ENCODE measurements around the gene DYNLT1. TPM values are rescaled to one million over a fixed set of nuclear protein-coding genes. Genes with fewer than 3 reads are reported as not detected.

The DYNLT1 gene
- total RNA-seq, 1 donor from 2014 or later, result 95.1 TPM

DNA sequence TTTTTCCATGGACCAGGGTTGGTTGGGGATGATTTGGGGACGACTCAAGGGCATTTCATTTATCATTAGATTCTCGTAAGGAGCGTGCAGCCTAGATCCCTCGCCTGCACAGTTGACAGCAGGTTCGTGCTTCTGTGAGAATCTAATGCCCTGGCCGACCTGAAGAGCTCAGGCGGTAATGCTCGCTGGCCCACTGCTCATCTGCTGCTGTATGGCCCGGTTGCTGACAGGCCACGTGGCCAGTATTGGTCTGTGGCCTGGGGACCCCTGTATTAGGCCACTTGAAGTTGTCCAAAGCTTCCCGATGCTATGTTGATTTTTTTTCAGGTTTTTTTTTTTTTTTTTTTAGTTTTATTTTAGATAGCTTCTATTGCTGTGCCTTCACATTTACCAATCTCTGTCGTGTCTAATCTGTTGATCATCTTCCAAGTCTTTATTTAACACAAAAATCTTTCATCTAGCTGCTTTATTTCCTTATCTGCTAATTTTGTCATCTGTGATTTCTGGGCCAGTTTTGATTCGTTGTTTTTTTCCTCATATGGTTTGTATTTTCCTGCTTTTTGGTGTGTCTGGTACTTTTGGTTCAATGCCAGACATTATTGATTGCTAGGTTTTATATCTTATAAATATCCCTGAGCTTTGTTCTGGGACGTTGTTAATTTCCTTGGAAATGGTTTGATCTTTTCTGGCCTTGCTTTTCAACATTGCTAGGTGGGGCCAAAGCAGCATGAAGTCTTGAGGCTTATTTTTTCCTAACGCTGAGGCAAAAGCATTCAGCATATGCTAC is 41.1 kb downstream of the DYNLT1 start:
- no peak for DNase-seq (ENCODE audit: low spot score)

GRCh38 chr6:158599635-158600034 is 44.9 kb downstream of the DYNLT1 start:
- no peak for DNase-seq (ENCODE audit: low spot score)

DNA sequence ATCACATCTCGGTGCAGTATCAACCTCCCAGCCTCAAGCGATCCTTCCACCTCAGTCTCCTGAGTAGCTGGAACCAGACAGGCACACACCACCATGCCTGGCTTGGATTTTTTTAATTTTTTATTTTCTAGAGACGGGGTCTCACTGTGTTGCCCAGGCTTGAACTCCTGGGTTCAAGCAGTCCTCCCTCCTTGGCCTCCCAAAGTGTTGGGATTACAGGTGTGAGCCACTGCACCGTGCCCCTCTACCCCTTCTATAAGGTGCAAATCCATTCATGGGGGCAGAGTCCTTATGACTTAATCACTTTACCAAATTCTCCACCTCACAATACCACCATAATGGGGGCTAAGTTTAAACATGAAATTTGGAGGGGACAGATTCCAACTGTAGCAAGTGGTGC is 47.0 kb downstream of the DYNLT1 start:
- no peak for DNase-seq (ENCODE audit: low spot score)

GRCh38 chr6:158596861-158597260 is 47.7 kb downstream of the DYNLT1 start:
- no peak for DNase-seq (ENCODE audit: low spot score)

GRCh38 chr6:158595223-158595622 is 49.3 kb downstream of the DYNLT1 start:
- DNase-seq (ENCODE audit: low spot score), result no peak

GRCh38 chr6:158593670-158594069 is 50.9 kb downstream of the DYNLT1 start:
- DNase-seq (ENCODE audit: low spot score), result no peak

GRCh38 chr6:158591810-158592209 is 52.7 kb downstream of the DYNLT1 start:
- no peak for DNase-seq (ENCODE audit: low spot score)

DNA sequence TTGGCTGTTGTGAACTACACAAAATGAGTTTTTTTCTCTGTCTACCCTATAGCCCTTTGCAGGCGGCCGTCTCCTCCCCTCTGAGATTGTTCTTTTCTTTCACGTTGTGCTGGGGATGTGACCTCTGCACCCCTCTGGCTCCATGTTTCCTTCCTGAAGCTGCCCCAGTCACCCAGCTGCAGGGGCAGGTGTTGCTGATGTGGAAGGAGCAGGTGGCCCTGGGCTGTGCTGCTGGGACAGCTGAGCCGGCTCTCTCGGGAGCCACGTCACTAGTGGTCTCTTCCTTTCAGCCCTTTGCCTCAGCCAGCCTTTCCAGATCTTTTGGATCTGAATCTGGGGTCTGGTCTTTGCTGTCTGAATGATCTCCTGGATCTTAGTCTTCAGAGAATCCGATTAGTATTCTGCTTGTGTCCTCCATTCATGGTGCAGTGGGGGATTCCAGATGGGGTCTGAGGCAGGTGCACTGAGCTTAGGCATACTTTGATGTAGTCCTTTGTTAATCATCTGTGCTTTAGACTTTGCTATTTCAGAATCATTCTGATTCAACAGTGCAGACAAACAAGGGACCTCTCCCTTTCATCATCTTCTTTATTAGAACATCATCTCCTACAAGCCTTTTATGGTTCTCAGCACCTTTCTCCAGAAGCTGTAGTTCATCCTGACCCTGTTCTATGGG is 53.3 kb downstream of the DYNLT1 start:
- DNase-seq (ENCODE audit: low spot score), result no peak

GRCh38 chr6:158589366-158589765 is 55.2 kb downstream of the DYNLT1 start:
- DNase-seq (ENCODE audit: low spot score), result no peak

- no peak for DNase-seq (ENCODE audit: low spot score)
These were observed 57.9 kb downstream of the DYNLT1 start for GRCh38 chr6:158586652-158587051.

Small RNAs within 50 kb of the gene (microRNA-seq; reads per million reads assigned to microRNA genes)
- gene MIR7161 (ENCODE audit: borderline number of aligned reads), result not detected

Other genes starting within 250 kb of the DYNLT1 start
- gene TMEM181, start 84.7 kb downstream of the DYNLT1 start, total RNA-seq, result 27.3 TPM
- 4.1 TPM for gene SYTL3, start 5.3 kb upstream of the DYNLT1 start, total RNA-seq
- 43.1 TPM for gene EZR, start 174.6 kb upstream of the DYNLT1 start, total RNA-seq